Renal pelvis (tissue), 4 donors: ENCODE measurements around the gene DAB2IP. TPM values are rescaled to one million over a fixed set of nuclear protein-coding genes. Genes with fewer than 3 reads are reported as not detected.

ENCODE experiments used
- DNase-seq: peaks from one replicate; pipeline ENCODE4 v3.0.0-alpha.2; 2013
- polyA plus RNA-seq, 3 donors: library from polyadenylated mRNA; unstranded; fragments of 120-200 nt; gene quantifications; one replicate each; pipeline ENCODE4 v1.2.1, GENCODE V29; 2013; ENCODE audit not compliant: insufficient read length in 3 of 3

Gene DAB2IP
- polyA plus RNA-seq, 3 donors = 40.0 to 49.1 (median 48.2) TPM

GRCh38 chr9:121720311-121721057, 69.0 kb downstream of the DAB2IP start:
- DNase-seq = no peak

- DNase-seq = no peak
These were observed 69.6 kb downstream of the DAB2IP start for GRCh38 chr9:121721058-121721350.

GRCh38 chr9:121721770-121722169, 70.3 kb downstream of the DAB2IP start:
- DNase-seq = no peak

GRCh38 chr9:121725008-121725775, 73.8 kb downstream of the DAB2IP start:
- no peak for DNase-seq

- no peak for DNase-seq
These were observed 76.0 kb downstream of the DAB2IP start for GRCh38 chr9:121727295-121728020.

- no peak for DNase-seq
These were observed 77.5 kb downstream of the DAB2IP start for GRCh38 chr9:121728916-121729315.

- DNase-seq = no peak
These were observed 78.5 kb downstream of the DAB2IP start for GRCh38 chr9:121729769-121730562.

- no peak for DNase-seq
These were observed 79.7 kb downstream of the DAB2IP start for GRCh38 chr9:121731090-121731489.

GRCh38 chr9:121731919-121732318, 80.5 kb downstream of the DAB2IP start:
- DNase-seq = no peak

- no peak for DNase-seq
These were observed 81.0 kb downstream of the DAB2IP start for GRCh38 chr9:121732389-121732788.

- DNase-seq = no peak
These were observed 81.5 kb downstream of the DAB2IP start for GRCh38 chr9:121732886-121733285.

GRCh38 chr9:121734465-121734864, 83.0 kb downstream of the DAB2IP start:
- no peak for DNase-seq

GRCh38 chr9:121735065-121735792, 83.8 kb downstream of the DAB2IP start:
- no peak for DNase-seq

GRCh38 chr9:121735793-121736770, 84.6 kb downstream of the DAB2IP start:
- DNase-seq = peak; percentile 80

- DNase-seq = no peak
These were observed 85.6 kb downstream of the DAB2IP start for GRCh38 chr9:121736934-121737462.

GRCh38 chr9:121737481-121737931, 86.1 kb downstream of the DAB2IP start:
- DNase-seq = no peak

GRCh38 chr9:121738411-121738810, 87.0 kb downstream of the DAB2IP start:
- no peak for DNase-seq

- no peak for DNase-seq
These were observed 87.5 kb downstream of the DAB2IP start for GRCh38 chr9:121738968-121739367.

GRCh38 chr9:121739971-121740370, 88.5 kb downstream of the DAB2IP start:
- DNase-seq = no peak
